GM19395 (cell line): ENCODE data around the gene CDK9.
"Not testable (repeated sequence)": the region's sequence is repeated elsewhere in the genome, so short reads cannot be mapped to it uniquely, and the experiment has no call there.

ENCODE experiments used
- ATAC-seq: cut with Tn5 transposase; IDR thresholded peaks from one replicate; pipeline ENCODE4 v1.9.1; 2021; ENCODE audit warnings: mild to moderate bottlenecking, moderate library complexity; ENCODE audit not compliant: unreplicated experiment

Gene CDK9

GRCh38 chr9:127817881-127818434 lies 32.1 kb downstream of the CDK9 start:
- no peak for ATAC-seq

DNA sequence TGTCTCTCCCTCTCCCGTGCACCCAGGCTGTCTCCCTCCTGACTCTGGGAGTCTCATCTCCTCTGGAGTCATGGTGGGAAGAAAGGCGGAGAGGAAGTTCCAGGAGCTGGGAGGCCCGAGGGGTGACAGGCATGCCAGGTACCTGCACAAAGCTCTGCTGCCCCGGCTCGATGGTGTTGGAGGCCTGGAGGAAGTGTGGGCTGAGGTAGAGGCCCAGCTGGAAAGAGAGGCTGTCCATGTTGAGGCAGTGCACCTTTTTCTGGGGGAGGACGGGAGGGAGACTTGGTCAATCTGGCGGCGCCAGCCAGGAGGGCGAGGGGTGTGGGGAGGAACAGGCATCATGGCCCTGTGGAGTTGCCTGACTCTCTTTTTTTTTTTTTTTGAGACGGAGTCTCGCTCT lies 32.7 kb downstream of the CDK9 start:
- ATAC-seq: no peak

DNA sequence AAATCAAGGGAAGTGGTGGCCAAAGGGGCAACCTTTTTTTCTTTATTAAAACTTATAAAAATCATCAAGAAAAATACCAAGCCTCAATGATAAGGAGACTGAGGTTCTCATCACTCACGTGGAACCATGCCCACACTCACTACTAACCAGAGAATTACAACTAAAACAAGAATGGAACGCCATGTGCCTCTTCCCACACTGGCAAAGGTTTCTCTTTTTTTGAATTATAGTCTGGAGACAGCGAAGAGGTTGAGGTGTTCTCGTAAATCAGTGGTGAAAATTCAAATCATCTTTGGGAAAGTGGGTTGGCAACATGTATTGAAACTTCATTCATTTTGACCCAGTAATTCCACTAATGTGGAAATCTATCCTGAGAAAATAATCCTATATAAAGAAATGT lies 36.3 kb downstream of the CDK9 start:
- ATAC-seq: no peak

DNA sequence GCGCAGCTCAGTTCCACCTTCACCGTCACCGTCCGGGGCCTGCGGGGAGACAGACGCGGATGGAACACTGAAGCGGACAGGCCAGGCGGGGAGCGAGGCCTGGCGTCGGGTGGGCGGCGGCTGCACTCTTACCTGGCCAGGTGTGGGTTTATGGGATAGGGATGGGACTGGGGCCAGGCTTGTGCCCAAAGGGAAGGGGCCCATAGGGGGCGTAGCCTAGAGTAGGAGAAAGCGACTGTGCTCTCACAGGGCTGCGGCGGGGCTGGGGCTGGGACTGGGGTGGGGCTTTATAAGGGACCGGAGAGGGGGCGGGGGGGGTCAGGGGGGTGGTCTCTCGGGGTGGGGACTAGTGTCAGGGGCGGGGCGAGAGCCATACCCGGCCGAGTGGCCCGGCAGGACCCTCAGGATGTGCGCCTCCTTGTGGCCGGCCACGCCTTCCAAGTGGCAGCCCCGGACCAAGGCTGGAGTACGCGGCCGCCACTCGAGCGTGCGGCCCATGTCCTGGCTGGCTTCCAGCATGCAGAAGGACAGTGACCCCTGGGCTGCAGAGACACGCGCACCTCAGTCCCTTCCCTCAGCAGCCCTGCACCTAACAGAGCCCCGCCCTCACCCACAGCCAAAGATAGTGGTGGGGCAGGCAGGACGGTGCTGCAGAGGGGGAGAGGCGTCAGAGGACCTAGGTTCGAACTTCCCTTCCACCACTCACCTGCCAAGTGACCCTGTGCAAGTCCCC lies 39.7 kb downstream of the CDK9 start:
- no peak for ATAC-seq

DNA sequence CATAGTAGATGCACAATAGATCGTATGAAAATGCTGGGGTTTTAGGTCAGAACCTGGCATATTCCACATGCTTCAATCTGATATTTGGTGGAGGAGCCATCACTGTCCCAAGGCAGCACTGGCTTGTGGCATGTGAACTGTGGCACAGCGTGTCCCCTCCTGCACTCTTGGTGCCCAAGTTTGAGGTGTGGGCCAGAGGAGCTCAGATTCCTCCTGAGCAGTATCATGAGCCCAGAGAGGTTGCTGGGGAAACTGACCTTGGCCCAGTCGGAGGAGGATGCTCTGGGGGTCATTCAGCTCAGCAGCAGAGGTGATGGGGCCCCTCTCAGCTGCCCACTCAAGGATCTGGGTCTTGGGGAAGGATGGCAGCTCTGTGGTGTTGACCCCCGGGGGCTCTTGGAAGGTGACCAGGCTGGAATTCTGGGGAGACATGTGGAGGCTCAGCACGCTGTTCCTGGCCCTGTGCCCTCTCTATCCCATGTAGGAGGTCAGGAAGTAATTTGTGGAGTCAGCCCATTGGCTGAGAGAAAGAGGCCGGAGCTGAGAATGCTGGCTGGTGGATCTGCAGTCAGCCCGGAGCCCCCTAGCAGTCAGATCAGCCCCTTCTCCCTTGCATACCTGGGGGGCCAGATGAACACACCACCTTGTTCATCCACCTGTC lies 40.5 kb downstream of the CDK9 start:
- ATAC-seq: no peak

DNA sequence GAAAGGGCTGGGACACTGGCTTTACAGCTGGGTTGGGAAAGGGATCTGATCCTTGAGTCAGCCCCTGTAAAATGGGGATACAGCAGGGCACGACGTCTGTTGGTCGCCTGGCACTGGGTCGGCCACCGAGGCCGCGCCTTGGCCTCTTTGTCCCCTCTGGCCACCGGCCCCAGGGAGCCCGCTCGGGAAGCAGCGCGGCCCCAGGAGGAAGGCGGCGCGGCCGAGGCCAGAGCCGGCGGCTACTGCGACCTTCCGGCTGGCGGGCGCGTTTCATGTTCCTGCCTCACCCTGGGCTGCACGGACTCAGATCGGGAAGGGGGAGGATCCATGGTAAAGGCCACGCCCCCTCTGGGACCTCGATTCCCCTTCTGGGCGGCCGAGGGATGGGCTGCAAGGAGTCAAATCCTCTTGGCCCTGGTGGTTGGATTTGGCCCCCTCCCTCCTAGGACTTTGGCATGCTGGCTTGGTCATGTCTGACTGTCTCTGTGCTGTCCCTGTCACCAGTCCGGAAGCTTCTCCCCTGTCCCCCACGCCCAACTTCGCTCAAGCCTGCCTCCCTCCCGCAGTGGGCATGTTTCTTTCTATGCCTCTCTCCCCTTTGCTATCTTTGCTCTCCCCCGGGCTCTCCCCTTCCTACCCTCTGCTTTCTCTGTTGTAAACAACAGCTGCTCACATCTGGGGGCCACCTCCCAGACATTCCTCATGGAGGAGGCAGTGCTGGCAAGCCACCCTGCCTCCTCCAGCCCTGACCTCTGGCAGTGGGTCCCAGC lies 42.6 kb downstream of the CDK9 start:
- ATAC-seq: no peak

DNA sequence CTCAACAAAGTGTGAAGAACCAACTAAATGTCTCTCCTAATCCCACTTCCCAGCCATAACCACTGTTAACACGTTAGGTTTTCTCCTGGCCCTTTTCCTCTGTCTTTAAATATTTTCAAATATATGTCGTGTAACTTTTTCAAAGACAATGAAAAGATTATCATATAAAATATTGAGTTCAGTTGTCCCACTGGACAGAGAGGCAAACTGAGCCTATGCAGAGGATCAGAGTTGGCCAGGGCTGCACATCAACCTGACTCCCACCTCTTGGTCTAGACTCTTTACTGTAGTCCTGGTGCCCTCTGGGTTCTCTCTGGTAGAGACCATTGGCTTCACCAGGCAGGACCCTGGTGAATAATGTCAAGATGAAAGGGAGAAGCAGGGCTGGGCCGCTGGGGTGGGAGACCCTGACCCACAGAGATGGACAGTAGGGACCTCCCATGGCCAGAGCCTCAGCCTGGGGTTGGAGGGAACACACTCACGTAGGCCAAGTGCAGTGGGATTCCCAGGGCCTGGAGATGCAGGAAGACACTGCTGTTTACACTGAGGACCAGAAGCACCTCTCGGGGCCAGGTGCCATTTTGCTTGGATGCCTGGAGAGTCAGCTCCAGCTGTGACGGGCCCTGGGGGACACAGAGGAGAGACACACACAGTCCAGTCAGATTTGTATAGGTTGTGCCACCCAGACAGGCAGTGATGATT lies 43.5 kb downstream of the CDK9 start:
- no peak for ATAC-seq

GRCh38 chr9:127832248-127832647 lies 46.4 kb downstream of the CDK9 start:
- no peak for ATAC-seq

GRCh38 chr9:127833555-127833954 lies 47.7 kb downstream of the CDK9 start:
- ATAC-seq: no peak

DNA sequence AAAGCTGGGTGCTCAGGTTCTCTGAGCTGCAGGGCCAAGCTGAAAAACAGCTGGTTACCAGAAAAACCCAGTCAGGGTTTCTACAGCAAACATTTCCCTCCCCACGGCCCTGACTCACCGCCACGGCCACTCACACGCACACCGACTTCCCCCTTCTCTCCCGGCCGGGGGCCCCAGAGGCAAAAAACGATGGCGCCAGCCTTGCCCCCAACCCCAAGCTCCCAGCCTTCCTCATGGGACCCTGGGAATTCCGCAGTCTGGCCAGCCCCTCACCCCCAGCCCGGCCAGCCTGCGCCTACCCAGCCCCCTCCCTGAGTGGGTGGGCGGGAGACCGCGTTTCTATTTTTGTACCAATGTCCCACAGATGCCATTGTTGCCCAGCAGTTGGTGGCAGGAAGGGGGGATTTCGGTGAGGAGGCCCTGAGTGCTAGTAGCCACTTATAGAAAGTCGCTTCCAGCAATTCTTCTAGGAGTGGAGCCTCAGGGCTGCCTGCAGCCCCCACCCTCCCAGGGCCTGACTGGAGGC lies 50.2 kb downstream of the CDK9 start:
- no peak for ATAC-seq

DNA sequence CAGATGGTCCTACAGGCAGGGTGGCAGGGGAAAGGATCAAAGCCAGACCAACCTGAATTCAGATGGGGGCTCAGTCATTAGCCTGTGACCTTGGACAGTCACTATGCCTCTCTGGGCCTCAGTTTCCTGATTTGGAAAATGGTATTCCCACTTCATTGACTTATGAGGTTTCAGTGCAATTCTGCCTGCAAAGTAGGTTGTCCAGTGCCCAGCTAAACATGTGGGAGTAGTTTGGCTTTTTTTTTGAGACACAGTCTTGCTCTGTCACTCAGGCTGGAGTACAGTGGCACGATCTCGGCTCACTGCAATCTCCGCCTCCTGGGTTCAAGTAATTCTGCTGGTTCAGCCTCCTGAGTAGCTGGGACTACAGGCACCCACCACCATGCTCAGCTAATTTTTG lies 50.7 kb downstream of the CDK9 start:
- not testable (repeated sequence) for ATAC-seq

- no peak for ATAC-seq
Measured at GRCh38 chr9:127837346-127837745, 51.5 kb downstream of the CDK9 start.

DNA sequence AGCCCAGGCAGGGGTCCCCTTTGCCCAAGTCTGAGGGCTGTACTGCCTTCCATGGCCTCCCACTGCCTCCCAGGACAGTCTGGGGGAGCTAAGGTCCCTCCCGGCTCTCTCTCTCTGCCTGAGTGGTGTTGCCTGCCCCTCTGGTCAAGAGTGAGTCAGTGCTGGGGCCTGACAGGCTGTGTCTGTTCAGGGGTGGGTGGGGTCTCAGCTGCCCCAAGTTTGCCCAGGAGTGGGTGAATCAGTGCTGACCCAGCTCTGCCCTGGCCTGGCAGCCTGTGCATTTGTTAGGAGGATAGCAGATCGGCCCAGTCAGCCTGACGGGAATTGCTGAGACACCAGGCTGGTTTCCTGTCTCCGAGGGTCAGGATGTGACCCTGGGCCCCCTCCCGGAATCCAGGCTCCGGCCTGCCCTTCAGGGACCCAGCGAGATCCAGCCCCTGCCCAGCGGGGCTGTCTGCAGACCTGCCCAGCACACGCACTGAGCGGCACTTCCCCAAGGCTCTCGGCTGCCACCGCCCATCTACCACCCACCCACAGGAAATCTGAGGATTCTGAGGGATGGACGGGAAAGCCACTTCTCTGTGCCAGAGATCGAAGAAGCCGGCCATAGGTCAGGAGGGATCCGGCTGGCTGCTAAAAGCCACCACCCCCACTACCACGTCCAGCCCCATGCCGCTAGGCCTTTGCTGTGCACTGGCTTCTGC lies 52.7 kb downstream of the CDK9 start:
- ATAC-seq: no peak
